Stimulated activated CD4-positive, alpha-beta T cell treated with anti-CD3 and anti-CD28 coated beads, Interleukin-1b, Interleukin-23, amount 100 ng/mL, for 24 hours (primary cell): ENCODE results near the gene OR2C1.

Source experiments
- DNase-seq, 4 experiments: peaks; one replicate each; pipeline ENCODE4 v3.0.0-alpha.2; 2020; ENCODE audit warnings: low read depth in 4 of 4, low spot score in 1 of 4

Gene OR2C1

DNA sequence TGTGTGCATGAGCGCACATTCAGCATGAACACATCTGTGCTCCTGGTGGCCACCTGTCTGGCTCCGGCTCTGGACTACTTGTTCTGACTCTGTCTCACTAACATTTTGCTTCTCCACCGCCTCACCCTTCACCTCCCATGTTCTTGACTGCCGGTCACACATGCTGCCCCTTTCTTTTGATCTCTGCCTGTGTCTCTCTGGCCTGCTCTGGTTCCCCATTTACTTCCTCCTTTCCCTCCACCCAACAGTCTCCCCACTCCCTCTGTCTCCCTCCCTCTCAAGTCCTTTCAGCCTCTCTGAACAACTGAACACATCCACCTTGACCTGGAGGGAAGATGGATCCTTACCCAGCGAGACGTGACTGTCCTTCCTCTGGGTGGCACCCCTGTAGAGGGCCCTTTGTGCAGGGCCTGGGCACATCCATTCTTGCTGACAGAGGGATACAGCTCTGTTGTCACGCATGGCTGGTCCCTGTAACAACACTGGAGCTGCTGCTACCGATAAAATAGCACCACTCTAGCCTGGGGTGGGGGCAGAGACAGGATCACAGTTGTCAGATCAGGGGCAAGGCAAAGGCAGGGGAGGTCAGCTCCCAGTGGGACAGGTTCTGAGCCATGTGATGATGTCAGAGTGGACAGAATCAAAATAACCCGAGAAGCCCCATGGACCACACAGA lies 34.1 kb downstream of the OR2C1 start:
- no peak for DNase-seq

DNA sequence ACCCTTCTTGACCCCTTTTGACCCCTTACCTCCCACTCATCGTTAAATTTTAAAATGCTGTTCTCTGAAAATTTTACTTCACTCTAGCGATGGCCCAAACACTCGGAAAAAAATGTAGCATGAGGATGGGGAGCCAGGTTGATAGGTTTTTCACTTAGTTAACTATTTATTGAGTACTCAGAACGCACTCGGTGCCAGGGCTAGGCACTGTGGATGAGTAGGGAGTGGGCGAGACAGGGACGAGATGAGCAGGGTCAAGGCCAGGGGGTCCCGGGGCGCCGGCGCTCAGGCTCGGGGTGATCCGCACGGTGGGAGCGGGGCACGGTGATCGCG lies 44.7 kb downstream of the OR2C1 start:
- DNase-seq, result no peak

DNA sequence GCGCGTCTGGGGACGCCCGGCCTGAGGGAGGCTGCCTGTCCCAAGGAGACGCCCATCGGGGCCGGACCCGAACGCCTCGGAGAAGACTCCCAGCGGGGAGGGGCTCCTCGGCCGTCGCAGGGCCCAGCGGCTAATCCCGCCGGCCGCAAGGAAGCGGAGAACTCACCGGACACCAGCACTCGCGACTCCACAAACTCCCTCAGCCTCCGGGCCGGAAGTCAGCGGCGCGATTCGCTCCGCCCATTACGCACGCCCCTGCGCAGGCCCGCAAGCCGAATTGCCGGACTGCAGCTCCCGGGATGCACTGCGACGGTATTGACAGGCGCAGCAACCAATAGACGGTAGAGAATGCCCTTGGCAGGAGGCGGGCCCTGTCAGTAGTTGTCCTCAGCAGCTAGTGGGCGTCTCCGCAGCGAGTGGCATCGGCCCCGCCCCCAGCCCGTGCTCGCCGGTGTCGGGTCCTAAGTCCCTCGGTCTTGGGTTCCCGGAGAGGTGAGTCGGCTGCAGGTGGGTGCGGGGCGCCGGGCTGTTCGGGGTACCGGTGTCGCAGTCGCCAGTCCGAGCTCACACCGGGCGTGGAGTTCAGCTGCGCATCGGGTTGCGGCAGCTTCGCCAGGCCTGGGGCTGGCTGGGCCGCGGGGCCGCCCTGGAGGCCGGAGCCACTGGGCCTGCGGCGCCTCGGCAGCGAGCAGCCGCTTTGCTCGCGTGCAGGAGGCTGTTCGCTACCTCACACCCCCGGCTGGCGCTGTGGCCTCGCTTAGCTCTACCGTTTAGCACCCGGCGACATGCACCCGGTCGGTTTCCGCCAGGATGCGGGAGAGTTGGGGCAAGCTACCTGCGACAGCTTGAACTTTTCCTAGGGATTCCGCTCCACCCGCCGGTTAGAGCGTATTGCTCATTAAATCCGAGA lies 45.3 kb downstream of the OR2C1 start, which contains the start of the genes ZNF174 and ZSCAN32:
Gene ZNF174 (plus strand): TSS at position 437 of the 910 bp plus-strand sequence. CDS start 790 bp downstream, outside the sequence.
Gene ZSCAN32 (minus strand): TSS at position 226 of the 910 bp plus-strand sequence. CDS start 3,447 bp downstream, outside the sequence.
- DNase-seq, result peak; percentile 95 to 98 (median 96)

DNA sequence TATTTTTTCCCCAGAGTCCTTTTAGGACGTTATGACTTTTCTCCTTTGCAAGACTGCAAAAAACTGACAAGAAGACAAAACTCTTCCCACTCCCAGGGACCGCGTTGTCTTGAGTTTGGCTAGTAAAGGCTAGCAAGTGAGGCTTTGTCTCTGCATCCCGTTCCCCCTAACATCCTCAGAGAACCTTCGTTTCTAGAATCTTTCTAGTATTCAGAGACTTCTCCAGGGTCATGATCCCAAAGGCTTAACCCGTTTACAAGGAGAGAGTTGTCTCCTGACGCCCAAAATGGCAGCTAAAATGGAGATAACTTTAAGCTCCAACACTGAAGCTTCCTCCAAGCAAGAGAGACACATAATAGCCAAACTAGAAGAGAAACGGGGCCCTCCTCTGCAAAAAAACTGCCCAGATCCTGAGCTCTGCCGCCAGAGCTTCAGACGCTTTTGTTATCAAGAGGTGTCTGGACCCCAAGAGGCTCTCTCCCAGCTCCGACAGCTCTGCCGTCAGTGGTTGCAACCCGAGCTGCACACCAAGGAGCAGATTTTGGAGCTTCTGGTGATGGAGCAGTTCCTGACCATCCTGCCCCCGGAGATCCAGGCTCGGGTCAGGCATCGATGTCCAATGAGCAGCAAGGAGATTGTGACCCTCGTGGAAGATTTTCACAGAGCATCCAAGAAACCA lies 46.2 kb downstream of the OR2C1 start:
- no peak for DNase-seq
